ENCODE results near the gene VMP1.
"Not testable (repeated sequence)": the region's sequence is repeated elsewhere in the genome, so short reads cannot be mapped to it uniquely, and the experiment has no call there.

Gene VMP1

GRCh38 chr17:59780548-59780947 is 73.1 kb downstream of the VMP1 start:
- not testable (repeated sequence) for DNase-seq (ENCODE audit: low spot score)

- peak; percentile 46 for DNase-seq (ENCODE audit: low spot score)
Observed at GRCh38 chr17:59783221-59784047, 76.0 kb downstream of the VMP1 start.

GRCh38 chr17:59785091-59785799 is 77.8 kb downstream of the VMP1 start:
- DNase-seq (ENCODE audit: low spot score), result no peak

- DNase-seq (ENCODE audit: low spot score), result no peak
Observed at GRCh38 chr17:59786213-59786535, 78.7 kb downstream of the VMP1 start.

GRCh38 chr17:59786536-59787319 is 79.3 kb downstream of the VMP1 start:
- peak; percentile 95 for DNase-seq (ENCODE audit: low spot score)

GRCh38 chr17:59789849-59790248 is 82.4 kb downstream of the VMP1 start:
- DNase-seq (ENCODE audit: low spot score), result not testable (repeated sequence)

- not testable (repeated sequence) for DNase-seq (ENCODE audit: low spot score)
Observed at GRCh38 chr17:59790418-59790817, 83.0 kb downstream of the VMP1 start.

- no peak for DNase-seq (ENCODE audit: low spot score)
Observed at GRCh38 chr17:59790910-59791309, 83.5 kb downstream of the VMP1 start.

- DNase-seq (ENCODE audit: low spot score), result no peak
Observed at GRCh38 chr17:59791603-59792457, 84.4 kb downstream of the VMP1 start.

GRCh38 chr17:59792458-59792823 is 85.0 kb downstream of the VMP1 start:
- DNase-seq (ENCODE audit: low spot score), result not testable (repeated sequence)

- DNase-seq (ENCODE audit: low spot score), result no peak
Observed at GRCh38 chr17:59793205-59793604, 85.8 kb downstream of the VMP1 start.

- DNase-seq (ENCODE audit: low spot score), result no peak
Observed at GRCh38 chr17:59796138-59796537, 88.7 kb downstream of the VMP1 start.

GRCh38 chr17:59796785-59797205 is 89.3 kb downstream of the VMP1 start:
- DNase-seq (ENCODE audit: low spot score), result no peak

- no peak for DNase-seq (ENCODE audit: low spot score)
Observed at GRCh38 chr17:59798111-59798510, 90.7 kb downstream of the VMP1 start.

- no peak for DNase-seq (ENCODE audit: low spot score)
Observed at GRCh38 chr17:59800530-59800942, 93.1 kb downstream of the VMP1 start.

- DNase-seq (ENCODE audit: low spot score), result no peak
Observed at GRCh38 chr17:59802160-59802559, 94.7 kb downstream of the VMP1 start.

GRCh38 chr17:59804901-59805465 is 97.5 kb downstream of the VMP1 start:
- DNase-seq (ENCODE audit: low spot score), result no peak

- not testable (repeated sequence) for DNase-seq (ENCODE audit: low spot score)
Observed at GRCh38 chr17:59806322-59806721, 98.9 kb downstream of the VMP1 start.

GRCh38 chr17:59807892-59808509 is 100.5 kb downstream of the VMP1 start:
- DNase-seq (ENCODE audit: low spot score), result no peak

- DNase-seq (ENCODE audit: low spot score), result no peak
Observed at GRCh38 chr17:59810894-59811153, 103.4 kb downstream of the VMP1 start.

GRCh38 chr17:59811209-59811608 is 103.8 kb downstream of the VMP1 start:
- no peak for DNase-seq (ENCODE audit: low spot score)
